NT2/D1 (cell line): ENCODE results near the gene TMEM223.

Experiments used
- DNase-seq: peaks from one replicate; pipeline ENCODE4 v3.0.0-alpha.2; 2011; ENCODE audit warnings: low read depth, low spot score
- H3K27me3 ChIP-seq: 2 replicates; pipeline ENCODE4 v1.6.0; 2011; ENCODE audit warnings: mild to moderate bottlenecking; ENCODE audit not compliant: insufficient read length, insufficient read depth
- H3K36me3 ChIP-seq: 2 replicates; pipeline ENCODE4 v1.6.1; 2011; ENCODE audit warnings: mild to moderate bottlenecking, low read length, mixed read lengths; ENCODE audit not compliant: insufficient read depth, insufficient read length
- H3K4me1 ChIP-seq: 2 replicates; pipeline ENCODE4 v1.5.1; 2011; ENCODE audit not compliant: insufficient read depth, insufficient read length
- H3K4me3 ChIP-seq: 2 replicates; pipeline ENCODE4 v1.5.1; 2011; ENCODE audit warnings: low read depth; ENCODE audit not compliant: insufficient read length
- H3K9ac ChIP-seq: 2 replicates; pipeline ENCODE4 v1.6.0; 2011; ENCODE audit warnings: low read depth; ENCODE audit not compliant: insufficient read length
- H3K9me3 ChIP-seq: 2 replicates; pipeline ENCODE4 v1.5.1; 2011; ENCODE audit warnings: mild to moderate bottlenecking, low read length; ENCODE audit not compliant: insufficient read depth
- SUZ12 ChIP-seq: IDR thresholded peaks from 2 replicates; pipeline ENCODE4 v1.6.1; 2011; ENCODE audit not compliant: insufficient read length, insufficient read depth; ENCODE audit errors: extremely low read depth
- YY1 ChIP-seq: IDR thresholded peaks from 2 replicates; pipeline ENCODE4 v1.6.1; 2011; ENCODE audit not compliant: insufficient read length, insufficient read depth
- ZNF274 ChIP-seq: IDR thresholded peaks from 2 replicates; pipeline ENCODE4 v1.6.1; 2011; ENCODE audit warnings: mild to moderate bottlenecking, low read depth, low read length

Gene TMEM223

DNA sequence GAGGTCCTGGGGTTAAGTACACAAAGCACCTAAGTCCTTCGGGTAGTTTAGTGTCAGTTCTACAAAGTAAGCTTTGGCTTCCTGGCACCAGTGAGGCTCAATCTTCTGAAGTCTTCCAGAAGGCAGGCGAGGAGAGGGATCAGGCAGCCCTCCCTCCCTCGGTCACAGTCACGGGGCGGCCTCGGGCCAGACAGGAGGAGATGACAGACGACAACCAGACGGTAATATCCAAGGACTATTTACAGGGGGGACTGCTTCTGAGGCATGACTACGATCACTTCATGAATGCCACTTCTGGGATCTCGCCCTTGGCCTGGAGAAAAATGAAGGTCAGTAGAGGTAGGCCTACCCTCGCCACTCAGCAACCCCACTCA, 383 bp upstream of the TMEM223 start:
- no peak for TF ChIP-seq YY1
- TF ChIP-seq ZNF274: no peak
- no peak for TF ChIP-seq SUZ12
- peak overlapping the region; percentile 98 for H3K4me3 ChIP-seq
- DNase-seq: no peak
- H3K36me3 ChIP-seq: peaks cover 79% of the 10 kb centered on the region
- peak overlapping the region; percentile 66 for H3K9ac ChIP-seq
- H3K9me3 ChIP-seq: no peaks in the 10 kb centered on the region
- H3K27me3 ChIP-seq: no peaks in the 10 kb centered on the region
- H3K4me1 ChIP-seq: peaks cover 3% of the 10 kb centered on the region

DNA sequence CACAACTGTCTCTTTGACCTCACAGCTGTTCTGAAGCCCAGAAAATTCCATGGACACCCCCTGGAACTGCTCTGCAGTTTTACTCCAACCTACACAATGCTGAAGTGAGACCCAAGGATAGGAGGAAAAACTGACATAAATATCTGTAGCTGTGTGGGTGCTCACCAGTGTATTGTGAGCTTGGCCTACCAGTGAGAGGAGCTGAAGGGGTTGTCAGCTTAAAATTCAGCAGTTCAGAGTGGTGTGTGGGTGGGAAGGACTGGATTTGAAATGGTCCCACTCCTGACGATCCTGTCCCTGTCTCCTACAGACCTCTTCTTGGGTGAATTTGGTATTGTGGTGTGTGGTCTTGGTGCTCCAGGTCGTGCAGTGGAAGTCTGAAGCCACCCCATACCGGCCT, 2.2 kb downstream of the TMEM223 start:
- peaks cover 69% of the 10 kb centered on the region for H3K36me3 ChIP-seq
- no peaks in the 10 kb centered on the region for H3K9me3 ChIP-seq
- no peaks in the 10 kb centered on the region for H3K27me3 ChIP-seq
- no peak overlapping the region for H3K4me3 ChIP-seq
- TF ChIP-seq YY1: no peak
- TF ChIP-seq ZNF274: no peak
- TF ChIP-seq SUZ12: no peak
- DNase-seq: no peak
- peaks cover 3% of the 10 kb centered on the region for H3K4me1 ChIP-seq
- H3K9ac ChIP-seq: no peak overlapping the region

DNA sequence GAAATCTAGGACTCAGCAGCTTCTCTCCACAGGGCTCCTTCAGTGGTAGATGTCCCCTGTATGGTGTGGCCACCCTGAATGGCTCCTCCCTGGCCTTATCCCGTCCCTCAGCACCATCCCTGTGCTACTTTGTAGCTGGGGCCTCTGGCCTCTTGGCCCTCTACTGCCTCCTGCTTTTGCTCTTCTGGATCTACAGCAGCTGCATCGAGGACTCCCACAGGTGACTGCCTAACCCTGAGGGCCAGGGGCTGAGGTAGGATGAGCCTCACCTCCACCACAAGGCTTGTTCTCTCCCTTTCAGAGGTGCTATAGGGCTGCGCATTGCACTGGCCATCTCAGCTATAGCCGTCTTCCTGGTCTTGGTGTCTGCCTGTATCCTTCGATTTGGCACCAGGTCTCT, 2.8 kb downstream of the TMEM223 start:
- no peak for DNase-seq
- TF ChIP-seq YY1: no peak
- no peak for TF ChIP-seq ZNF274
- Histone ChIP-seq H3K27me3 (no peaks in the 10 kb centered on the region), H3K36me3 (peaks cover 66% of the 10 kb centered on the region), H3K9me3 (no peaks in the 10 kb centered on the region), H3K4me3 (no peak overlapping the region), H3K4me1 (peaks cover 3% of the 10 kb centered on the region), H3K9ac (no peak overlapping the region)

DNA sequence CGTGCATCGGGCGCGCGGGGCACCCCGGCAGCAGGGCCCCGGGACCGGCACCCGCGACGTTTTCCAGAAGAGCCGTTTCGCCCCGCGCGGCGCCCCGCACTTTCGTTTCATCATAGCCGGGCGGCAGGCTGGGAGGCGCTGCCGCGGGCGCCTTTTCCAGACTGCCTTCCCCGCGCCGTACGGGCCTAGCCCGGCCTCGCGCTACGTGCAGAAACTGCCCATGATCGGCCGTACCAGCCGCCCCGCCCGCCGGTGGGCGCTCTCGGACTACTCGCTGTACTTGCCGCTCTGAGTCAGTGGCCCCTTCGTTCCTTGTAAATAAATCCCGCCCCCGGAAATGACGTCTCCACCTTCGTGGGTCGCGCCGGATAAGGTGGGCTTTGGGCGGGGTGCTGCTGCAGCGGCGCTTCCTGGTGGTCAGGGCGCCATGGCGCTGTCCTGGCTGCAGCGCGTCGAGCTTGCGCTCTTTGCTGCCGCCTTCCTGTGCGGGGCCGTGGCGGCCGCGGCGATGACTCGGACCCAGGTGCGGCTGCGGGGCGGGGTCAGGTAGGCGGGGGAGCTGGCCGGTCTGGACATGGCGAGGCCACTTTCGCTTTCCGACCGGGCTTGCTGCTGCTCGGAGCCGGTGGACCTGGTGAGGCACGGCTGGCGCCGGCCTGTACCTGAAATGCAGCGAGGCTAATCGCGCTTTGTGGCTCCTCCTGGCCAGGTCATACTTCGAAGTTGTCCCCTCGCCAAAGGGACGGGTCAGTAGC, 4.6 kb downstream of the TMEM223 start, which contains the start of gene TMEM179B:
TSS of gene TMEM179B (plus strand) at position 398 of the 755 bp plus-strand sequence. CDS start at position 428, 30 bp downstream.
- Histone ChIP-seq H3K4me1 (peaks cover 3% of the 10 kb centered on the region), H3K36me3 (peaks cover 63% of the 10 kb centered on the region), H3K9ac (peak within 1 kb of the TSS; percentile 93), H3K27me3 (no peaks in the 10 kb centered on the region), H3K9me3 (no peaks in the 10 kb centered on the region), H3K4me3 (peak within 1 kb of the TSS; percentile 89)
- TF ChIP-seq ZNF274 (no peak), YY1 (peak; percentile 73)
- DNase-seq: peak; percentile 99

DNA sequence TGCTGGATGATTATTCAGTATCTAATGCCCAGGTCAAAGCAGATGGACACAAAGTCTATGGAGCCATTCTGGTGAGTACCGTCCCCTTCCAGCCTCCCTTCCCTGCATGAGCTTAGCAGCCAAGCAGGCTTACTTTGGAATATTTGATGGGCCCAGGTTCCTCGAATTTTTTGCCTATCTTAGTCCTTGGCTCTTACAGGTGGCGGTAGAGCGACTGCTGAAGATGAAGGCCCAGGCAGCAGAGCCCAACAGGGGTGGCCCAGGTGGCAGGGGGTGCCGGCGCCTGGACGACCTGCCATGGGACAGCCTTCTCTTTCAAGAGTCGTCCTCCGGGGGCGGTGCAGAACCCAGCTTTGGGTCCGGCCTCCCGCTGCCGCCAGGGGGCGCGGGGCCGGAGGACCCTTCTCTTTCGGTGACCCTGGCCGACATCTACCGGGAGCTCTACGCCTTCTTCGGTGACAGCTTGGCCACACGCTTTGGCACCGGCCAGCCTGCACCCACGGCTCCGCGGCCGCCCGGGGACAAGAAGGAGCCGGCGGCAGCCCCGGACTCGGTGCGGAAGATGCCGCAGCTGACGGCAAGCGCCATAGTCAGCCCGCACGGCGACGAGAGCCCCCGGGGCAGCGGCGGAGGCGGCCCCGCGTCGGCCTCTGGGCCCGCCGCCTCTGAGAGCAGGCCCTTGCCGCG, 5.3 kb downstream of the TMEM223 start:
- peak; percentile 82 for DNase-seq
- Histone ChIP-seq H3K9ac (peak overlapping the region; percentile 92), H3K36me3 (peaks cover 65% of the 10 kb centered on the region), H3K4me1 (peaks cover 3% of the 10 kb centered on the region), H3K9me3 (no peaks in the 10 kb centered on the region), H3K4me3 (peak overlapping the region; percentile 89), H3K27me3 (no peaks in the 10 kb centered on the region)
- TF ChIP-seq SUZ12 (no peak), YY1 (no peak), ZNF274 (no peak)

DNA sequence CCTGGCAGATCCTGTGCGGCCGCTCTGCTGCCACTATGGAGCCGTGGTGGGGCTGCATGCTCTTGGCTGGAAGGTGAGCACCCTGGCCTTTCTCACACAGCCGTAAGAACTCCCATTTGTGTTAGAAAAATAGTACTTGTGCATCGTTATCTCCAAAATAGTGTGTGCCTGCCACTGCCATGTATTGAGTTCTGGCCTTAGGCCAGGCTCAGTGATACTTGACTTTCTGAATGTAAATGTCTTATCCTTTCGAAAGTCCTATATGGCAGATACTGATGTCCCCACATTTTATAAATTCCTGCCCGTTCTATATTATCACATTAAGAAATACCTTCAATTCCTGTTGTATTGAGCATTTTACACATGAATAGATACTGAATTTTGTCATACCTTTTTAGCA, 9.1 kb downstream of the TMEM223 start:
- Histone ChIP-seq H3K4me1 (no peaks in the 10 kb centered on the region), H3K4me3 (no peak overlapping the region), H3K36me3 (peaks cover 57% of the 10 kb centered on the region), H3K9me3 (no peaks in the 10 kb centered on the region), H3K9ac (no peak overlapping the region), H3K27me3 (no peaks in the 10 kb centered on the region)
- no peak for DNase-seq
- TF ChIP-seq ZNF274 (no peak), YY1 (no peak), SUZ12 (no peak)

DNA sequence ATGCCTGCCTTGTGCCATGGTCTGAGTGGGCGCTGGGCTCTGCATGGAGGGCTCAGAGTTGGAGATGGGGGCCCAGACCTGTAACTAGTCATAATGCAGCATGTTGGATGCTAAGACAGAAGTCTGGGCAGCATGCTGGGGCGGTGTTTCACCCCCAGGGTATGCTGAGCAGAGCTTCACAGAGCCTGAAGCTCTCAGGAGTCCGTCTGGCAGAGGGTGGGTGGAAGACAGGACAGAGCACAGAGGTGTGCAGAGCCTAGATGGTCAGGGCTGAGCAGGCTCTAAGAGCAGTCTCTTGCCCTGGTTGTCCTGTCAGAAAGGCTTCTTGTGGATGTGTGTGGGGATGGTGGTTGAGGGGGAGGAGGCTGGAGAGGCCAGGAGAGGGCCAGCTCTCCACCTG, 13.4 kb downstream of the TMEM223 start:
- TF ChIP-seq SUZ12 (no peak), YY1 (no peak), ZNF274 (no peak)
- Histone ChIP-seq H3K27me3 (no peaks in the 10 kb centered on the region), H3K36me3 (peaks cover 67% of the 10 kb centered on the region), H3K4me1 (no peaks in the 10 kb centered on the region), H3K9ac (no peak overlapping the region), H3K4me3 (no peak overlapping the region), H3K9me3 (no peaks in the 10 kb centered on the region)
- no peak for DNase-seq
